DOHH2 (cell line): ENCODE results near the gene TTC27.

Experiments used
- H3F3A ChIP-seq: fragments of 200-600 bp; sonication (generic), shearing (Covaris generic); 2 replicates; pipeline ENCODE4 v1.6.0; 2016; ENCODE audit warnings: antibody characterized with exemption, mild to moderate bottlenecking; ENCODE audit not compliant: control insufficient read depth, insufficient read depth
- H3K27ac ChIP-seq: fragments of 200-600 bp; sonication (generic); 2 replicates; pipeline ENCODE4 v1.5.1; 2014; ENCODE audit warnings: low read depth, mild to moderate bottlenecking, low read length, moderate library complexity
- H3K27me3 ChIP-seq: fragments of 200-600 bp; sonication (generic); 2 replicates; pipeline ENCODE4 v1.6.1; 2014; ENCODE audit warnings: mild to moderate bottlenecking, low read length, mixed read lengths; ENCODE audit not compliant: control insufficient read depth
- H3K36me3 ChIP-seq: fragments of 200-600 bp; sonication (generic); 2 replicates; pipeline ENCODE4 v1.6.1; 2014; ENCODE audit warnings: mild to moderate bottlenecking, low read length, moderate library complexity, mixed read lengths; ENCODE audit not compliant: control insufficient read depth
- H3K4me1 ChIP-seq: fragments of 200-600 bp; sonication (generic); 2 replicates; pipeline ENCODE4 v1.6.1; 2014; ENCODE audit warnings: mild to moderate bottlenecking, low read length, mixed read lengths; ENCODE audit not compliant: control insufficient read depth
- H3K4me2 ChIP-seq: fragments of 200-600 bp; sonication (generic); 2 replicates; pipeline ENCODE4 v1.6.0; 2014; ENCODE audit warnings: mild to moderate bottlenecking, low read length, moderate library complexity
- H3K4me3 ChIP-seq: fragments of 200-600 bp; sonication (generic); 2 replicates; pipeline ENCODE4 v1.5.1; 2014; ENCODE audit warnings: mild to moderate bottlenecking, low read length, mixed read lengths
- H3K79me2 ChIP-seq: fragments of 200-600 bp; sonication (generic); 2 replicates; pipeline ENCODE4 v1.6.1; 2014; ENCODE audit warnings: mild to moderate bottlenecking, low read length, mixed read lengths; ENCODE audit not compliant: control insufficient read depth
- H3K9me2 ChIP-seq: fragments of 200-600 bp; sonication (generic); replicated peaks from 2 replicates; pipeline ENCODE4 v1.6.1; 2014; ENCODE audit warnings: mild to moderate bottlenecking, low read length, mixed read lengths; ENCODE audit not compliant: control insufficient read depth
- H3K9me3 ChIP-seq: fragments of 200-600 bp; sonication (generic); 2 replicates; pipeline ENCODE4 v1.6.1; 2014; ENCODE audit warnings: antibody characterized with exemption, low read length, mixed read lengths; ENCODE audit not compliant: control insufficient read depth, insufficient read depth
- H4K20me1 ChIP-seq: fragments of 200-600 bp; sonication (generic); 2 replicates; pipeline ENCODE4 v1.6.0; 2014; ENCODE audit warnings: low read depth, mild to moderate bottlenecking, antibody characterized with exemption, low read length, moderate library complexity; ENCODE audit not compliant: control insufficient read depth, insufficient read depth
- EZH2phosphoT487 ChIP-seq: fragments of 200-600 bp; sonication (generic); IDR thresholded peaks from 2 replicates; pipeline ENCODE4 v1.6.1; 2017; ENCODE audit warnings: borderline replicate concordance, mild to moderate bottlenecking, antibody characterized with exemption, low read length, moderate library complexity, mixed read lengths
- TF ChIP-seq, protein P1 (sequence below): fragments of 200-600 bp; sonication (generic); IDR thresholded peaks from one replicate; pipeline ENCODE4 v1.5.1; 2014; ENCODE audit warnings: antibody characterized with exemption, mild to moderate bottlenecking, low read depth, low read length; ENCODE audit not compliant: poor library complexity, severe bottlenecking

The TTC27 gene

GRCh38 chr2:32804205-32804604, 176.4 kb downstream of the TTC27 start:
- Histone ChIP-seq H3K36me3 (peaks cover 3% of the 10 kb centered on the region; the same call in 1 of the 2 replicates), H3K9me2 (no peaks in the 10 kb centered on the region), H3K79me2 (no peaks in the 10 kb centered on the region), H3K4me3 (no peak overlapping the region), H3K27ac (no peak overlapping the region), H4K20me1 (no peaks in the 10 kb centered on the region), H3K27me3 (no peaks in the 10 kb centered on the region), H3K9me3 (no peaks in the 10 kb centered on the region), H3K4me2 (no peak overlapping the region), H3K4me1 (0 out of 2 replicates have a peak, but pooled peaks cover 2% of the 10 kb centered on the region), H3F3A (0 out of 2 replicates have a peak, but pooled peaks cover 2% of the 10 kb centered on the region)
- TF ChIP-seq, protein P1, sequence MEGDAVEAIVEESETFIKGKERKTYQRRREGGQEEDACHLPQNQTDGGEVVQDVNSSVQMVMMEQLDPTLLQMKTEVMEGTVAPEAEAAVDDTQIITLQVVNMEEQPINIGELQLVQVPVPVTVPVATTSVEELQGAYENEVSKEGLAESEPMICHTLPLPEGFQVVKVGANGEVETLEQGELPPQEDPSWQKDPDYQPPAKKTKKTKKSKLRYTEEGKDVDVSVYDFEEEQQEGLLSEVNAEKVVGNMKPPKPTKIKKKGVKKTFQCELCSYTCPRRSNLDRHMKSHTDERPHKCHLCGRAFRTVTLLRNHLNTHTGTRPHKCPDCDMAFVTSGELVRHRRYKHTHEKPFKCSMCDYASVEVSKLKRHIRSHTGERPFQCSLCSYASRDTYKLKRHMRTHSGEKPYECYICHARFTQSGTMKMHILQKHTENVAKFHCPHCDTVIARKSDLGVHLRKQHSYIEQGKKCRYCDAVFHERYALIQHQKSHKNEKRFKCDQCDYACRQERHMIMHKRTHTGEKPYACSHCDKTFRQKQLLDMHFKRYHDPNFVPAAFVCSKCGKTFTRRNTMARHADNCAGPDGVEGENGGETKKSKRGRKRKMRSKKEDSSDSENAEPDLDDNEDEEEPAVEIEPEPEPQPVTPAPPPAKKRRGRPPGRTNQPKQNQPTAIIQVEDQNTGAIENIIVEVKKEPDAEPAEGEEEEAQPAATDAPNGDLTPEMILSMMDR = no peak
- no peak for TF ChIP-seq EZH2phosphoT487

- no peak for TF ChIP-seq EZH2phosphoT487
- TF ChIP-seq, protein P1 = no peak
Measured at GRCh38 chr2:32805104-32806095, 177.6 kb downstream of the TTC27 start.

GRCh38 chr2:32806857-32807256, 179.0 kb downstream of the TTC27 start:
- H4K20me1 ChIP-seq = no peaks in the 10 kb centered on the region
- no peak overlapping the region for H3K4me3 ChIP-seq
- no peaks in the 10 kb centered on the region for H3K9me3 ChIP-seq
- no peaks in the 10 kb centered on the region for H3K79me2 ChIP-seq
- H3K4me2 ChIP-seq = no peak overlapping the region
- 0 out of 2 replicates have a peak, but pooled peaks cover 2% of the 10 kb centered on the region for H3K4me1 ChIP-seq
- peaks cover 10% of the 10 kb centered on the region; the same call in 1 of the 2 replicates for H3K36me3 ChIP-seq
- no peaks in the 10 kb centered on the region for H3K9me2 ChIP-seq
- H3K27ac ChIP-seq = no peak overlapping the region
- H3F3A ChIP-seq = no peaks in the 10 kb centered on the region
- no peaks in the 10 kb centered on the region for H3K27me3 ChIP-seq
- TF ChIP-seq, protein P1 = no peak
- TF ChIP-seq EZH2phosphoT487 = no peak

More at GRCh38 chr2:32805104-32806095, 177.6 kb downstream of the TTC27 start:
- H3K4me3 ChIP-seq = no peak overlapping the region
- no peak overlapping the region for H3K4me2 ChIP-seq
- H3F3A ChIP-seq = no peaks in the 10 kb centered on the region
- no peaks in the 10 kb centered on the region for H3K9me2 ChIP-seq
- H4K20me1 ChIP-seq = no peaks in the 10 kb centered on the region
- no peaks in the 10 kb centered on the region for H3K27me3 ChIP-seq
- H3K9me3 ChIP-seq = no peaks in the 10 kb centered on the region
- 0 out of 2 replicates have a peak, but pooled peaks cover 2% of the 10 kb centered on the region for H3K4me1 ChIP-seq
- no peak overlapping the region for H3K27ac ChIP-seq
- no peaks in the 10 kb centered on the region for H3K79me2 ChIP-seq
- H3K36me3 ChIP-seq = peaks cover 3% of the 10 kb centered on the region; the same call in 1 of the 2 replicates
